HTERT RPE-1 (cell line): ENCODE measurements around the gene CYP4F3.
"Not testable (repeated sequence)": the region's sequence is repeated elsewhere in the genome, so short reads cannot be mapped to it uniquely, and the experiment has no call there.

Experiments
- in situ Hi-C: fragments of 300-500 bp; cut with MboI; formaldehyde crosslinking; loops from 4 replicates; pipeline ENCODE4 v1.14.3; 2020; ENCODE audit warnings: low sequenced_read_pairs

CYP4F3 gene

DNA sequence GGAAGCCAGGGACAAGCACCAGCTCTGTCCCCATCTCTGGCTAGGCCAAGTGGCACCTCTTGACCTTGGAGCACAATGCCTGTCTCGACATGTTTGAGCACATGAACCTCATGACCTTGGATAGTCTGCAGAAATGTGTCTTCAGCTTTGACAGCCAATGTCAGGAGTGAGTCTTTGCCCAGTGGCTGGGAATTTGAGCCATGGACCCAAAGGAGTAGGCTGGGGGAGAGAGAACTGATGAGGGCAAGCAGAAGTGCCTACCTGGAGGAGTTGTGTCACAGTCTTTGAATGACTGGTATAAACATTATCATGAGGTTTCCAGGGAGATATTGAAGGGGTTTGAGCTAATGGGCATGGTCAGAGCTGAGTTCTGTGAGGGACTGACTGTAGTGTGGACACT lies 25.5 kb downstream of the CYP4F3 start:
- in situ Hi-C loops = no loop called here

GRCh38 chr19:15666883-15667282 lies 26.2 kb downstream of the CYP4F3 start:
- in situ Hi-C loops = no loop called here

- in situ Hi-C loops = no loop called here
These were observed 28.7 kb downstream of the CYP4F3 start for GRCh38 chr19:15669440-15669839.

DNA sequence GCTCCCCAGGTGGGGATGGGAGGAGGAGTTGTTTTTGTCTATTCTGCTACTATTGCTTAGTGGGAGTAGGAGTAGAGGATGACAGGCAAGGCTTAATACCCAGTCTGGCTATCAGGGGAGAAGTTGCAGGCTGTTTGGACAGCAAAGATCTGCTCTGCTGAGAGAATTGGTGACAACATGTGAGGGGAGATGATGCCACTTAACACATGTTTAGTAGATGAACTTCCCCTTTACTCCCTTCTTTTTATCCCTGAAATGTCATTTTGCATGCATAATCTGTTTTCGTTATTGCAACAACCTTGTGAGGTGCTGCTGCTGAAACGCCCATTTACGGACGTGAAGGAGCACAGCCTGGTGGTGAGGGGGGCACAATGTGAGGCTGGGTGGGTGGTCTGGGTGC lies 29.2 kb downstream of the CYP4F3 start:
- in situ Hi-C loops = no loop called here

- in situ Hi-C loops = no loop called here
These were observed 30.6 kb downstream of the CYP4F3 start for GRCh38 chr19:15671237-15671821.

- in situ Hi-C loops = no loop called here
These were observed 31.3 kb downstream of the CYP4F3 start for GRCh38 chr19:15671891-15672579.

DNA sequence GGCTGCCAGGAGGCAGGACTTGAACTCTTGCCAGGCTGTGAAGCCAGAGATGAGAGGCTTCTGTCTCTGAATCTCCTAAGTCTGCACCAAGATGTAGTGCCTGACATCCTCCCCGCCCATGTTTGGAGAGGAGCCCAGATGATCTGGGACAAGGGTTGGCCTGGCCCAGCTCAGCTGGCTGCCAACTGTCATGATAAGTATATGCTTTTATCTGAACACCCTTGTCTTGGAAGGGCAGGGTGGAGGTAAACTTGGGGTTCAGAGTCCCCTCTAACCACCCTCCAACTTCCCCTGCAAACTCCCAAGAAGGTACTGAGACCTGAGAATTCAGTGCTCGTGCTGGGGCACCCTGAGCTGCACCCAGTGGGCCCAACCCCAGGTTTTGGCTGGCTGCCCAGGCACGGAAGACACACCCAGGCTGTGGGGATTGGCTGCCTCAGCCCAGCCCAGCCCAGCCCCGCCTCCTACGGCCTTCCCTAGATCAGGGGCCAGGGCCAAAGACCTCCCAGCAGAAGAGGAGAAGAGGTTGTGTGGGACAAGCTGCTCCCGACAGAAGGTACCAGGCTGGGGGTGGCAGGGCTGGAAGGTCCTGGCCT lies 32.0 kb downstream of the CYP4F3 start, which contains the start of gene CYP4F12:
TSS of gene CYP4F12 (plus strand) at position 508 of the 596 bp plus-strand sequence. CDS start 443 bp downstream, outside the sequence.
- in situ Hi-C loops = no loop called here

GRCh38 chr19:15673176-15673654 lies 32.5 kb downstream of the CYP4F3 start:
- in situ Hi-C loops = no loop called here

GRCh38 chr19:15675560-15675959 lies 34.9 kb downstream of the CYP4F3 start:
- in situ Hi-C loops = no loop called here

- in situ Hi-C loops = no loop called here
These were observed 38.4 kb downstream of the CYP4F3 start for GRCh38 chr19:15679089-15679488.

GRCh38 chr19:15679865-15680264 lies 39.2 kb downstream of the CYP4F3 start:
- in situ Hi-C loops = not testable (repeated sequence)

DNA sequence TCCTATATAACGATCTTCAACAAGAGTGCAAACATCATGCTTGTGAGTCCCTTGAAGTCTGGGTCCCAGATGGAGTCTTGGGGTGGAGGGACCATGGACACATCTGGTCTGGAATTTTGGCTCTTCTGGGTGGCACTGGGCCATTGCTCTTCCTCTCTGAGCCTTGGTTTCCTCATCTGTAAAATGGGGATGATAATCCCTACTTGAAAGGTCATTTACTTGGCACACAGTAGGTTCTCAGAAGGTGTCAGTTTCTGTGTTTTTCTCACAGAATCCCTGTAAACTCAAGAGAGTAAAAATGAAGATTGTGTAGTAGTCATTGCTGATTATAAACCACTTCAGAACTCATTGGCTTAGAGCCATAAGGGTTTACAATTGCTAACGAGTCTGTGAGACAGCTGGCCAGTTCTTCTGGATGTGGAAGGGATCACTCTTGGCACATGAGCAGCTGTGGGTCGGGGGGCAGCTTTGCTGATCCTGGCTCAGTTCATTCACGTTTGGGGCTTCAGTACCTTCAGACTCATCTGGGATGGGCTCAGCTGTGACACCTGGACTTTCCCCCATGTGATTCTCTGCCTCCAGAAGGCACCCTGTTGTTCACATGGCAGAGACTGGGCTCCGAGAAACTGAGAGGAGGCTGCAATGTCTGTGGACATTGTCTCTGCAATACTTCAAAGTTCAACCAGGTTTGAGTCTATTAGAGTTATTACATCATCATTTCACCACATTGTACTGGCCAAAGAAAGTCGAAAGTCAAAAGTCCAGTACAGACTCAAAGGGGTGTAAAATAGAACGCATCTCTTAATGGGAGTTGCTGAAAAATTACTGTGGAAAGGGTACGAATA lies 40.0 kb downstream of the CYP4F3 start:
- in situ Hi-C loops = no loop called here

DNA sequence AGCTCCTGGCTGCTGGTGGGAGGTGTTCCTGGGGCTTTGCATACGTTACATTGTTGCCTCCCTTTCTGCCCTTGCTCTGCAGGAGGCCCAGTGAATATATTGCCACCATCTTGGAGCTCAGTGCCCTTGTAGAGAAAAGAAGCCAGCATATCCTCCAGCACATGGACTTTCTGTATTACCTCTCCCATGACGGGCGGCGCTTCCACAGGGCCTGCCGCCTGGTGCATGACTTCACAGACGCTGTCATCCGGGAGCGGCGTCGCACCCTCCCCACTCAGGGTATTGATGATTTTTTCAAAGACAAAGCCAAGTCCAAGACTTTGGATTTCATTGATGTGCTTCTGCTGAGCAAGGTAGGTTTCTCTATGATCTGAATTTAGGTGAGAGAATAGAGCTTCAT lies 42.7 kb downstream of the CYP4F3 start:
- in situ Hi-C loops = no loop called here

DNA sequence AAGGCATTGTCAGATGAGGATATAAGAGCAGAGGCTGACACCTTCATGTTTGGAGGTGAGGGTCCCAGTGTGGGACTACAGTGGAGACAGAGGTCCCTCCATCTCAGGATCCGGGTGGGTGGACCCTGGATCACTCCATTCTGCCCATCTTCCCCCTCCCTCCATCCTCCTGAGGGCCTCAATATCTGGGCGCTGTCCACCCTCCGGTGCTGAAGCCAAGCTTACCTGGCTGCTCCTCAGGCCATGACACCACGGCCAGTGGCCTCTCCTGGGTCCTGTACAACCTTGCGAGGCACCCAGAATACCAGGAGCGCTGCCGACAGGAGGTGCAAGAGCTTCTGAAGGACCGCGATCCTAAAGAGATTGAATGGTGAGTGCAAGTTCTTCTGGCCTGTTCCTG lies 44.1 kb downstream of the CYP4F3 start:
- in situ Hi-C loops = no loop called here

DNA sequence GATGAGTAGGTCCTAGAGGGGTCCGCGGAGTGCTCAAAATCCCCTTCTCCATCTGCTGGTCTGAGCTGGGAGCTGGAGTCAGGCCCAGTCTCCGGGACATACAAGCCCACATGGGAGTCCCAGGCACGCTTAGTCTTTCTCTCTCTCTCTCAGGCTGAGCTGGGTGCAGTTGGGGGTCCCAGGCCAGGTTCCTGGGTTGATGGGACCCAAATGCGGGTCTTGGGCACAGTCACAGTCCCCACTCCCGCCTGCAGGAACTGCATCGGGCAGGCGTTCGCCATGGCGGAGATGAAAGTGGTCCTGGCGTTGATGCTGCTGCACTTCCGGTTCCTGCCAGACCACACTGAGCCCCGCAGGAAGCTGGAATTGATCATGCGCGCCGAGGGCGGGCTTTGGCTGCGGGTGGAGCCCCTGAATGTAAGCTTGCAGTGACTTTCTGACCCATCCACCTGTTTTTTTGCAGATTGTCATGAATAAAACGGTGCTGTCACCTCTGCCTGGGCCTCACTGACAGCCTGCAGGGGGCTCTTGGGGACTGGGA lies 56.0 kb downstream of the CYP4F3 start:
- in situ Hi-C loops = no loop called here

DNA sequence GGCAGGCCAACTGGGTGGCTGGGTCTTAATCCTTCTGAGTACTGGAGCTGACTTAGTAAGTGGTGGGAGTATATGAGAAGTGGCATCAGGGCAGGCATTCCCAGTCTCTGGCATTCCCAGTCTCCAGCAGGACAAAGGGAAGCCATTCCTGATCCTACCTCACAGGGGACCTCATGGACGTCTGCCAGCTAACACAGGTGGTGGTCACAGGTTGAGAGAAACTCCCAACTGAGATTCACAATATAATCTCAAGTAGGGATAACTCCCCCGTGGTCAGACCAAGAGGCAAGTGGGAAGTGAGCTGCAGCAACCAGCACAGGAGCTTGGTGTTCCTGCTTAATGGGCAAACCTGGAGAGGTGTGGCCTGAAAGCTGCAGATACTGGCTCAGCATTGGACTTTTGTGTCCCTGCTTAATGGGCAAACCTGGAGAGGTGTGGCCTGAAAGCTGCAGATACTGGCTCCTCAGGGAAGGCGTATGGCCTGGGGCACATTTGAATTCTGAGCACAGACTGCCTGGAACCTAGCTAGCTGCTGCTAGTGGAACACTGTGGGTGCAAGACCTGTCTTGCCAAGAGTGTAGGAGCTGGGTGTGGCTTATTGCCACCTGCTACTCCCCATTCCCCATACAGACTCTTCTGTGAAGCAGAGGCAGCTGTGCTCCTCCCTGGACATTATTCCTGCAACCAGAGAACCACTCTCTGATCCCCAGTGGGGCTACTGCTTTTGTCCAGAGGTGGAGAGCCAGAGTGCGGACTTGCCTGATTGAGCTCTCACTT lies 61.2 kb downstream of the CYP4F3 start:
- in situ Hi-C loops = no loop called here

- in situ Hi-C loops = no loop called here
These were observed 61.8 kb downstream of the CYP4F3 start for GRCh38 chr19:15702534-15702930.
